ENCODE results near the gene PDK4.
A peak's percentile ranks its signal among the peaks of the same experiment; 100 is the strongest.

PDK4 gene

GRCh38 chr7:95545007-95545615 lies 51.2 kb downstream of the PDK4 start:
- Histone ChIP-seq H3K9ac (ENCODE audit: low read length) (peak overlapping the region; percentile 81), H3K9me3 (ENCODE audit: control insufficient read depth, low read length) (no peaks in the 10 kb centered on the region), H3K36me3 (ENCODE audit: control insufficient read depth, insufficient read depth, low read length, severe bottlenecking) (no peaks in the 10 kb centered on the region), H3K4me3 (ENCODE audit: low read length) (peak overlapping the region; percentile 79), H3K4me1 (ENCODE audit: control insufficient read depth, insufficient read depth, low read length) (peaks cover 45% of the 10 kb centered on the region), H3K27me3 (replicated peaks; ENCODE audit: control insufficient read depth, insufficient read depth, low read length) (peaks cover 4% of the 10 kb centered on the region)
- peak; percentile 85 for DNase-seq (ENCODE audit: low read depth)

- H3K4me1 ChIP-seq (ENCODE audit: control insufficient read depth, insufficient read depth, low read length): peaks cover 37% of the 10 kb centered on the region
- H3K36me3 ChIP-seq (ENCODE audit: control insufficient read depth, insufficient read depth, low read length, severe bottlenecking): no peaks in the 10 kb centered on the region
- H3K9me3 ChIP-seq (ENCODE audit: control insufficient read depth, low read length): no peaks in the 10 kb centered on the region
- H3K27me3 ChIP-seq (replicated peaks; ENCODE audit: control insufficient read depth, insufficient read depth, low read length): peaks cover 4% of the 10 kb centered on the region
- H3K9ac ChIP-seq (ENCODE audit: low read length): no peak overlapping the region
- no peak for DNase-seq (ENCODE audit: low read depth)
- no peak overlapping the region for H3K4me3 ChIP-seq (ENCODE audit: low read length)
Measured at GRCh38 chr7:95544171-95544570, 52.1 kb downstream of the PDK4 start.

GRCh38 chr7:95543312-95543711 lies 53.0 kb downstream of the PDK4 start:
- DNase-seq (ENCODE audit: low read depth): no peak
- Histone ChIP-seq H3K9ac (ENCODE audit: low read length) (no peak overlapping the region), H3K4me1 (ENCODE audit: control insufficient read depth, insufficient read depth, low read length) (peaks cover 30% of the 10 kb centered on the region), H3K4me3 (ENCODE audit: low read length) (no peak overlapping the region), H3K27me3 (replicated peaks; ENCODE audit: control insufficient read depth, insufficient read depth, low read length) (peaks cover 4% of the 10 kb centered on the region), H3K36me3 (ENCODE audit: control insufficient read depth, insufficient read depth, low read length, severe bottlenecking) (no peaks in the 10 kb centered on the region), H3K9me3 (ENCODE audit: control insufficient read depth, low read length) (no peaks in the 10 kb centered on the region)

- Histone ChIP-seq H3K27me3 (replicated peaks; ENCODE audit: control insufficient read depth, insufficient read depth, low read length) (peaks cover 4% of the 10 kb centered on the region), H3K4me1 (ENCODE audit: control insufficient read depth, insufficient read depth, low read length) (peaks cover 10% of the 10 kb centered on the region), H3K36me3 (ENCODE audit: control insufficient read depth, insufficient read depth, low read length, severe bottlenecking) (no peaks in the 10 kb centered on the region), H3K9me3 (ENCODE audit: control insufficient read depth, low read length) (no peaks in the 10 kb centered on the region), H3K9ac (ENCODE audit: low read length) (no peak overlapping the region), H3K4me3 (ENCODE audit: low read length) (no peak overlapping the region)
- no peak for DNase-seq (ENCODE audit: low read depth)
Measured at GRCh38 chr7:95540366-95540765, 56.0 kb downstream of the PDK4 start.

GRCh38 chr7:95539426-95539825 lies 56.9 kb downstream of the PDK4 start:
- peaks cover 7% of the 10 kb centered on the region for H3K4me1 ChIP-seq (ENCODE audit: control insufficient read depth, insufficient read depth, low read length)
- no peaks in the 10 kb centered on the region for H3K9me3 ChIP-seq (ENCODE audit: control insufficient read depth, low read length)
- no peak overlapping the region for H3K4me3 ChIP-seq (ENCODE audit: low read length)
- no peak overlapping the region for H3K9ac ChIP-seq (ENCODE audit: low read length)
- DNase-seq (ENCODE audit: low read depth): no peak
- peaks cover 10% of the 10 kb centered on the region for H3K27me3 ChIP-seq (replicated peaks; ENCODE audit: control insufficient read depth, insufficient read depth, low read length)
- no peaks in the 10 kb centered on the region for H3K36me3 ChIP-seq (ENCODE audit: control insufficient read depth, insufficient read depth, low read length, severe bottlenecking)

- H3K9ac ChIP-seq (ENCODE audit: low read length): no peak overlapping the region
- H3K4me1 ChIP-seq (ENCODE audit: control insufficient read depth, insufficient read depth, low read length): peaks cover 7% of the 10 kb centered on the region
- no peaks in the 10 kb centered on the region for H3K36me3 ChIP-seq (ENCODE audit: control insufficient read depth, insufficient read depth, low read length, severe bottlenecking)
- no peak for DNase-seq (ENCODE audit: low read depth)
- no peak overlapping the region for H3K4me3 ChIP-seq (ENCODE audit: low read length)
- H3K27me3 ChIP-seq (replicated peaks; ENCODE audit: control insufficient read depth, insufficient read depth, low read length): peaks cover 10% of the 10 kb centered on the region
- H3K9me3 ChIP-seq (ENCODE audit: control insufficient read depth, low read length): no peaks in the 10 kb centered on the region
Measured at GRCh38 chr7:95537468-95537867, 58.8 kb downstream of the PDK4 start.

GRCh38 chr7:95536656-95537311 lies 59.5 kb downstream of the PDK4 start:
- peaks cover 7% of the 10 kb centered on the region for H3K4me1 ChIP-seq (ENCODE audit: control insufficient read depth, insufficient read depth, low read length)
- H3K9ac ChIP-seq (ENCODE audit: low read length): no peak overlapping the region
- no peaks in the 10 kb centered on the region for H3K9me3 ChIP-seq (ENCODE audit: control insufficient read depth, low read length)
- no peak for DNase-seq (ENCODE audit: low read depth)
- peaks cover 10% of the 10 kb centered on the region for H3K27me3 ChIP-seq (replicated peaks; ENCODE audit: control insufficient read depth, insufficient read depth, low read length)
- H3K36me3 ChIP-seq (ENCODE audit: control insufficient read depth, insufficient read depth, low read length, severe bottlenecking): no peaks in the 10 kb centered on the region
- no peak overlapping the region for H3K4me3 ChIP-seq (ENCODE audit: low read length)

GRCh38 chr7:95535662-95536061 lies 60.7 kb downstream of the PDK4 start:
- Histone ChIP-seq H3K4me3 (ENCODE audit: low read length) (no peak overlapping the region), H3K9ac (ENCODE audit: low read length) (no peak overlapping the region), H3K9me3 (ENCODE audit: control insufficient read depth, low read length) (no peaks in the 10 kb centered on the region), H3K36me3 (ENCODE audit: control insufficient read depth, insufficient read depth, low read length, severe bottlenecking) (no peaks in the 10 kb centered on the region), H3K4me1 (ENCODE audit: control insufficient read depth, insufficient read depth, low read length) (peaks cover 7% of the 10 kb centered on the region), H3K27me3 (replicated peaks; ENCODE audit: control insufficient read depth, insufficient read depth, low read length) (peaks cover 7% of the 10 kb centered on the region)
- DNase-seq (ENCODE audit: low read depth): no peak

GRCh38 chr7:95534796-95535195 lies 61.5 kb downstream of the PDK4 start:
- Histone ChIP-seq H3K27me3 (replicated peaks; ENCODE audit: control insufficient read depth, insufficient read depth, low read length) (peaks cover 7% of the 10 kb centered on the region), H3K9ac (ENCODE audit: low read length) (no peak overlapping the region), H3K4me1 (ENCODE audit: control insufficient read depth, insufficient read depth, low read length) (peaks cover 7% of the 10 kb centered on the region), H3K4me3 (ENCODE audit: low read length) (no peak overlapping the region), H3K9me3 (ENCODE audit: control insufficient read depth, low read length) (no peaks in the 10 kb centered on the region), H3K36me3 (ENCODE audit: control insufficient read depth, insufficient read depth, low read length, severe bottlenecking) (no peaks in the 10 kb centered on the region)
- no peak for DNase-seq (ENCODE audit: low read depth)

Data from adipocyte (in vitro differentiated cells).